H9 (cell line): ENCODE measurements around the gene MTHFD1L. TPM values are rescaled to one million over a fixed set of nuclear protein-coding genes. Genes with fewer than 3 reads are reported as not detected.

ENCODE experiments used
- DNase-seq: peaks from one replicate; pipeline ENCODE4 v3.0.0-alpha.2; 2017
- H2AFZ ChIP-seq: one replicate; pipeline ENCODE4 v1.6.1; 2013; ENCODE audit warnings: mild to moderate bottlenecking, low read length, control low read depth, moderate library complexity
- H2AK5ac ChIP-seq: 2 replicates; pipeline ENCODE4 v1.6.1; 2013; ENCODE audit warnings: low read length, control low read depth, mixed read lengths; ENCODE audit not compliant: insufficient read length
- H2BK120ac ChIP-seq: one replicate; pipeline ENCODE4 v1.6.1; 2013; ENCODE audit warnings: low read depth, mild to moderate bottlenecking, low read length, control low read depth, inconsistent platforms; ENCODE audit not compliant: poor library complexity, severe bottlenecking
- H2BK12ac ChIP-seq: 2 replicates; pipeline ENCODE4 v1.6.1; 2013; ENCODE audit warnings: low read length, control low read depth, mixed read lengths, low read depth; ENCODE audit not compliant: insufficient read length
- H2BK15ac ChIP-seq: 2 replicates; pipeline ENCODE4 v1.6.1; 2013; ENCODE audit warnings: low read depth, low read length, control low read depth
- H2BK20ac ChIP-seq: one replicate; pipeline ENCODE4 v1.6.1; 2013; ENCODE audit warnings: low read depth, mild to moderate bottlenecking, low read length, control low read depth, inconsistent platforms; ENCODE audit not compliant: poor library complexity, severe bottlenecking
- H2BK5ac ChIP-seq: 2 replicates; pipeline ENCODE4 v1.6.1; 2013; ENCODE audit warnings: low read length, control low read depth, mixed read lengths; ENCODE audit not compliant: insufficient read length
- H3K14ac ChIP-seq: 2 replicates; pipeline ENCODE4 v1.6.1; 2013; ENCODE audit warnings: low read length, control low read depth; ENCODE audit not compliant: insufficient read depth
- H3K18ac ChIP-seq: 2 replicates; pipeline ENCODE4 v1.6.1; 2013; ENCODE audit warnings: low read depth, mild to moderate bottlenecking, mixed read lengths, low read length, control low read depth; ENCODE audit not compliant: insufficient read length
- H3K23ac ChIP-seq: 2 replicates; pipeline ENCODE4 v1.6.1; 2013; ENCODE audit warnings: low read length, control low read depth, mixed read lengths, low read depth; ENCODE audit not compliant: insufficient read length
- H3K23me2 ChIP-seq: 2 replicates; pipeline ENCODE4 v1.6.1; 2013; ENCODE audit warnings: low read depth, mild to moderate bottlenecking, mixed read lengths, low read length, control low read depth; ENCODE audit not compliant: insufficient read length, poor library complexity, severe bottlenecking
- H3K27ac ChIP-seq: 2 replicates; pipeline ENCODE4 v1.5.1; 2013; ENCODE audit warnings: low read length, control low read depth, mixed read lengths, low read depth; ENCODE audit not compliant: insufficient read length
- H3K27me3 ChIP-seq: 2 replicates; pipeline ENCODE4 v1.6.1; 2013; ENCODE audit warnings: low read length, control low read depth, inconsistent platforms; ENCODE audit not compliant: insufficient read depth
- H3K4ac ChIP-seq: 2 replicates; pipeline ENCODE4 v1.6.1; 2013; ENCODE audit warnings: low read depth, mild to moderate bottlenecking, control low read depth, inconsistent platforms, low read length, moderate library complexity
- H3K4me1 ChIP-seq: 2 replicates; pipeline ENCODE4 v1.6.1; 2013; ENCODE audit warnings: low read length, control low read depth, inconsistent platforms; ENCODE audit not compliant: insufficient read depth
- H3K4me2 ChIP-seq: 2 replicates; pipeline ENCODE4 v1.6.1; 2013; ENCODE audit warnings: low read length, control low read depth, mixed read lengths; ENCODE audit not compliant: insufficient read length, insufficient read depth
- H3K56ac ChIP-seq: 2 replicates; pipeline ENCODE4 v1.6.1; 2013; ENCODE audit warnings: low read depth, mild to moderate bottlenecking, mixed read lengths, low read length, control low read depth; ENCODE audit not compliant: insufficient read length
- H3K79me1 ChIP-seq: 2 replicates; pipeline ENCODE4 v1.6.1; 2013; ENCODE audit warnings: low read depth, mild to moderate bottlenecking, moderate library complexity, low read length, control low read depth, inconsistent platforms; ENCODE audit not compliant: insufficient read depth, poor library complexity, severe bottlenecking
- H3K79me2 ChIP-seq: 2 replicates; pipeline ENCODE4 v1.6.1; 2013; ENCODE audit warnings: low read length, control low read depth, inconsistent platforms; ENCODE audit not compliant: insufficient read depth
- H3K9ac ChIP-seq: 2 replicates; pipeline ENCODE4 v1.6.1; 2013; ENCODE audit warnings: low read length, control low read depth, mixed read lengths; ENCODE audit not compliant: insufficient read length; ENCODE audit errors: extremely low read depth
- H3K9me3 ChIP-seq: one replicate; pipeline ENCODE4 v1.6.1; 2013; ENCODE audit warnings: low read depth, low read length, inconsistent platforms; ENCODE audit not compliant: control insufficient read depth
- H3T11ph ChIP-seq: one replicate; pipeline ENCODE4 v1.6.1; 2013; ENCODE audit warnings: mild to moderate bottlenecking, low read length, control low read depth, inconsistent platforms
- H4K20me1 ChIP-seq: one replicate; pipeline ENCODE4 v1.6.1; 2013; ENCODE audit not compliant: control insufficient read depth, insufficient read length, insufficient read depth
- H4K5ac ChIP-seq: 2 replicates; pipeline ENCODE4 v1.6.1; 2013; ENCODE audit warnings: low read depth, mild to moderate bottlenecking, mixed read lengths, low read length, control low read depth; ENCODE audit not compliant: insufficient read length
- H4K8ac ChIP-seq: replicated peaks from 2 replicates; pipeline ENCODE4 v1.6.1; 2013; ENCODE audit warnings: low read length, control low read depth, mixed read lengths, low read depth; ENCODE audit not compliant: insufficient read length
- H4K91ac ChIP-seq: 2 replicates; pipeline ENCODE4 v1.6.1; 2013; ENCODE audit warnings: low read depth, mild to moderate bottlenecking, moderate library complexity, mixed read lengths, low read length, control low read depth; ENCODE audit not compliant: insufficient read length
- H3K27ac Mint-ChIP-seq, 3 experiments: 2 replicates in 2 of 3; 3 replicates in 1 of 3; pipeline ENCODE4 v1.8.0; 2020 to 2021; ENCODE audit warnings: mixed read lengths in 3 of 3, mild to moderate bottlenecking in 1 of 3, moderate library complexity in 1 of 3
- H3K27me3 Mint-ChIP-seq: 2 replicates; pipeline ENCODE4 v1.8.0; 2021; ENCODE audit warnings: low read depth, mild to moderate bottlenecking, moderate library complexity, mixed read lengths
- H3K36me3 Mint-ChIP-seq, 3 experiments: 2 replicates in 2 of 3; 3 replicates in 1 of 3; pipeline ENCODE4 v1.8.0; 2020 to 2021; ENCODE audit warnings: low read depth in 3 of 3, mixed read lengths in 3 of 3; ENCODE audit not compliant: insufficient read depth in 1 of 3
- H3K4me1 Mint-ChIP-seq, 2 experiments: 2 replicates each; pipeline ENCODE4 v1.8.0; 2020; ENCODE audit warnings: mixed read lengths in 2 of 2
- H3K4me3 Mint-ChIP-seq, 2 experiments: 2 replicates in 1 of 2; 3 replicates in 1 of 2; pipeline ENCODE4 v1.8.0; 2020 to 2021; ENCODE audit warnings: mild to moderate bottlenecking in 2 of 2, mixed read lengths in 2 of 2, moderate library complexity in 1 of 2
- H3K9me3 Mint-ChIP-seq, 2 experiments: 2 replicates in 1 of 2; 3 replicates in 1 of 2; pipeline ENCODE4 v1.8.0; 2020; ENCODE audit warnings: mild to moderate bottlenecking in 2 of 2, mixed read lengths in 2 of 2, moderate library complexity in 1 of 2
- CTCF ChIP-seq: fragments of 200-600 bp; sonication (generic); conservative IDR thresholded peaks from 3 replicates; pipeline ENCODE4 v1.8.0; 2021; ENCODE audit warnings: antibody characterized with exemption, mild to moderate bottlenecking
- WGBS: extraction: QIAGEN DNeasy Blood & Tissue Kit; methylation state at CpG from one replicate; pipeline ENCODE4 v1.1.7; 2013; ENCODE audit warnings: missing lambda C conversion rate, low lambda C conversion rate, mixed read lengths; ENCODE audit not compliant: insufficient read length; ENCODE audit errors: extremely low coverage; 5-methylcytosine and 5-hydroxymethylcytosine counted together
- total RNA-seq: library from RNA; stranded (reverse); gene quantifications from 2 replicates; pipeline ENCODE4 v1.2.1, GENCODE V29; 2021

Gene MTHFD1L
- total RNA-seq, 1 experiment from 2014 or later, result 90.2 TPM

GRCh38 chr6:151082079-151082478, 216.6 kb downstream of the MTHFD1L start:
- Histone ChIP-seq H2BK5ac (no peak overlapping the region), H3K4me2 (no peak overlapping the region), H2BK20ac (no peak overlapping the region), H3K27ac (no peak overlapping the region), H2BK12ac (no peak overlapping the region), H4K20me1 (no peaks in the 10 kb centered on the region), H3K18ac (no peak overlapping the region), H3K9ac (no peak overlapping the region), H3T11ph (no peak overlapping the region), H4K91ac (no peak overlapping the region), H2BK15ac (no peak overlapping the region), H3K79me2 (no peaks in the 10 kb centered on the region), H3K56ac (no peak overlapping the region), H3K27me3 (no peaks in the 10 kb centered on the region), H4K5ac (no peak overlapping the region), H3K79me1 (no peaks in the 10 kb centered on the region), H3K4ac (no peak overlapping the region), H2BK120ac (no peak overlapping the region), H3K14ac (no peak overlapping the region), H3K4me1 (no peaks in the 10 kb centered on the region), H2AK5ac (no peak overlapping the region), H4K8ac (no peak overlapping the region), H2AFZ (no peak overlapping the region), H3K23me2 (no peaks in the 10 kb centered on the region), H3K9me3 (no peaks in the 10 kb centered on the region), H3K23ac (no peak overlapping the region)
- DNase-seq, result no peak
- H3K4me1 Mint-ChIP-seq, result peaks cover 5 to 6% of the 10 kb centered on the region in 2 experiments; a peak in 3 of 4 replicates
- no peak overlapping the region for H3K27ac Mint-ChIP-seq
- no peaks in the 10 kb centered on the region; a peak in 1 of 5 replicates for H3K9me3 Mint-ChIP-seq
- H3K4me3 Mint-ChIP-seq, result no peak overlapping the region
- no peak for TF ChIP-seq CTCF
- WGBS, result no CpG with 5 or more reads among the region's 6 CpGs
- H3K27me3 Mint-ChIP-seq, result no peaks in the 10 kb centered on the region
- peaks cover 11 to 12% (median 11%) of the 10 kb centered on the region in 3 experiments for H3K36me3 Mint-ChIP-seq
